Measurements from ENCODE around the gene SLC5A1.

The SLC5A1 gene

GRCh38 chr22:32067613-32068012 lies 24.6 kb downstream of the SLC5A1 start:
- H3K4me3 ChIP-seq (ENCODE audit: low read depth, low read length), result no peak overlapping the region
- DNase-seq (ENCODE audit: low read depth, low spot score), result no peak
- POLR2A ChIA-PET, result no interaction called here
- TF ChIP-seq, protein P1, sequence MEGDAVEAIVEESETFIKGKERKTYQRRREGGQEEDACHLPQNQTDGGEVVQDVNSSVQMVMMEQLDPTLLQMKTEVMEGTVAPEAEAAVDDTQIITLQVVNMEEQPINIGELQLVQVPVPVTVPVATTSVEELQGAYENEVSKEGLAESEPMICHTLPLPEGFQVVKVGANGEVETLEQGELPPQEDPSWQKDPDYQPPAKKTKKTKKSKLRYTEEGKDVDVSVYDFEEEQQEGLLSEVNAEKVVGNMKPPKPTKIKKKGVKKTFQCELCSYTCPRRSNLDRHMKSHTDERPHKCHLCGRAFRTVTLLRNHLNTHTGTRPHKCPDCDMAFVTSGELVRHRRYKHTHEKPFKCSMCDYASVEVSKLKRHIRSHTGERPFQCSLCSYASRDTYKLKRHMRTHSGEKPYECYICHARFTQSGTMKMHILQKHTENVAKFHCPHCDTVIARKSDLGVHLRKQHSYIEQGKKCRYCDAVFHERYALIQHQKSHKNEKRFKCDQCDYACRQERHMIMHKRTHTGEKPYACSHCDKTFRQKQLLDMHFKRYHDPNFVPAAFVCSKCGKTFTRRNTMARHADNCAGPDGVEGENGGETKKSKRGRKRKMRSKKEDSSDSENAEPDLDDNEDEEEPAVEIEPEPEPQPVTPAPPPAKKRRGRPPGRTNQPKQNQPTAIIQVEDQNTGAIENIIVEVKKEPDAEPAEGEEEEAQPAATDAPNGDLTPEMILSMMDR (IDR thresholded peaks at IDR 0.05; ENCODE audit: insufficient read depth, low read length, missing control alignments), result no peak
- CTCF ChIA-PET, result no interaction called here

DNA sequence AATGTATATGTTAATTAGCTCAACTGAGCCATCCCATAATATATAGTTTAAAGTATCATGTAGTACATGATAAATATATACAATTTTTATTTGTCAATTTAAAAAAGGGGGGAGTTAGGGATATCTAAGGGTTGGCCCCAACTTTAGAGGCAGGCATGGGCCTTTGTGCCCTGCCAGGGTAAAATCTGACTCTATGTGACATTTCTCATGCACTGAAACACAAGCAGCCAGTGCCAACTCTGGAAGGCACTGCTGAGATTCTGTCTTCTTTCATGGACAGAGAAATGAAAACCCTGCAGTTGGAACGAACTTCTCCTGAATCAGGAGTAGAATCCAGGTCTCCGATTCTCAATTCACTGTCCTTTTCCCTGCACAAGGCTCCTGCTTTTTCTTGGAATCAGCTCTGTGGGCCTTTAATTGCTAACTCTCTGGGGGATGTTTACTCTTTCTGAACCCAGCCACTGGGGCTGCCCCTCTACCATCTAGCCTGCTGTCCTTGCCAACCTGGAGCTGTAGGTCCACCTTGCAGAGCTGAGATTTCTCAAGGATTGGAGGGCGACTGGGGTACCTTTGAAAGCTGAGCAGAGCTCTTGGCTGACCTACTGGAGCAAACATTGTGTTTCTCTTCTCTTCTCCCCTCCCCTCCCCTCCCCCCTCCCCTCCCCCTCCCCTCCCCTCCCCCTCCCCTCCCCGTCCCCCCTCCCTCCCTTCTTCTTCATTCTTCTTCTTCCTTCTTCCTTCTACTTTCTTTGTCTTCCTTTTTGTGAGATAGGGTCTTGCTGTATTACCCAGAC lies 26.7 kb downstream of the SLC5A1 start:
- POLR2A ChIA-PET, result no interaction called here
- TF ChIP-seq, protein P1 (IDR thresholded peaks at IDR 0.05; ENCODE audit: insufficient read depth, low read length, missing control alignments), result no peak
- no peak for DNase-seq (ENCODE audit: low read depth, low spot score)
- CTCF ChIA-PET, result no interaction called here
- no peak overlapping the region for H3K4me3 ChIP-seq (ENCODE audit: low read depth, low read length)

DNA sequence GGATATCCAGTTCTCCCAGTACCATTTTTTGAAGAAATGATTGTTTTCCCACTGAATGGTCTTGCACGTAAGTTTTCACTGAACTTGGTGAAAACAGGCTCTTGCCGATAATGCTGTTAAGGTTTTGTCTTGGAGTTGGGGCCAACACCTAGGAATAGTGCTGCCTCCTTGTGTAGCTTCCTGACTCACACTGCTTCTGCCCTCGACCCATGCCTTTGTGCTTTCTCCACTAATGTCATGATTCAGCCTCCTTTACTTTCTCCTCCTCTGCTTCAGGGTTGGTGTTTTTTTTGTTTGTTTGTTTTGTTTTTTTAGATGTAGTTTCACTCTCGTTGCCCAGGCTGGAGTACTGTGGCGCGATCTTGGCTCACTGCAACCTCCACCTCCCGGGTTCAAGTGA lies 30.2 kb downstream of the SLC5A1 start:
- ChIA-PET POLR2A (no interaction called here), CTCF (no interaction called here)
- DNase-seq (ENCODE audit: low read depth, low spot score), result no peak
- TF ChIP-seq, protein P1 (IDR thresholded peaks at IDR 0.05; ENCODE audit: insufficient read depth, low read length, missing control alignments), result no peak
- no peak overlapping the region for H3K4me3 ChIP-seq (ENCODE audit: low read depth, low read length)

- no peak for DNase-seq (ENCODE audit: low read depth, low spot score)
- H3K4me3 ChIP-seq (ENCODE audit: low read depth, low read length), result no peak overlapping the region
- TF ChIP-seq, protein P1 (IDR thresholded peaks at IDR 0.05; ENCODE audit: insufficient read depth, low read length, missing control alignments), result no peak
- POLR2A ChIA-PET, result no interaction called here
- CTCF ChIA-PET, result no interaction called here
These were observed 30.8 kb downstream of the SLC5A1 start for GRCh38 chr22:32073823-32074380.

DNA sequence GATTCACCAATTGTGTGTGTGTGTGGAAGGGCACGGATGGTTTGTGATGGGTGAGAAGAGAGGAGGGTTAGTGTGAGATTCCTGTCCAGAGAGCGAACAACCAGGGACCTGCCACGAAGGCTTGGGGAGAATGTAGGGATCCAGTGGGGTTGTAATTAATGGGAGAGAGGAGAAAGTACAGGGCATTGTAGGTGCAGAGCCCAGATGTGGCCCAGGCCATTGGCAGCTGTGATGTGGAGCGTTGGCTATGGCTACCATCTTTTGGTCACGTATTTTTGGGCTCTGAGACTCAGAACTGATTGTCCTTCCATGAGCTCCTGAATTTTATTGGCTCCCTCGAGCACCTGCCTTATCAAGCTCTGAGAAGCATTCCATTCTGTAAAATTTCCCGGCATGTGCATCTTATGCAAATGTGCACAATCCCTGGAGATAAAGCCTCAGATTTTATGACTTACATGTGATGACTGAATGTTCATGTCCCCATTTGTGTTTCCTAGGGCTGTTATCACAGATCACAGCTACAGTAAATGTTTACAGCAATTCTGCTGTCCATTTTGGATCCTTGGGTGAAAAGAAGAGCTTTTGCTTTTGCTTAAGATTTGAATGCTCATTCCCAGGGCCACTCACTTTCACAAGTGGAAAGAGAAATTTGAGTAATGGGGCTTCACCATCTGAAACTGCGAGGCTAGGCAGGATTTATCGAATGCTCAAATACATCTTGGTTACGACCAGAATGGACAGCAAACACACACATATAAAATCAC lies 33.1 kb downstream of the SLC5A1 start:
- no peak for DNase-seq (ENCODE audit: low read depth, low spot score)
- H3K4me3 ChIP-seq (ENCODE audit: low read depth, low read length), result no peak overlapping the region
- TF ChIP-seq, protein P1 (IDR thresholded peaks at IDR 0.05; ENCODE audit: insufficient read depth, low read length, missing control alignments), result no peak
- POLR2A ChIA-PET, result no interaction called here
- CTCF ChIA-PET, result interaction anchor here (0.7 to 1.9 kb wide), 3 partner anchors 18 to 190 kb away, joined by 3 to 7 read pairs (median 3); no protein-coding TSS in a partner anchor

DNA sequence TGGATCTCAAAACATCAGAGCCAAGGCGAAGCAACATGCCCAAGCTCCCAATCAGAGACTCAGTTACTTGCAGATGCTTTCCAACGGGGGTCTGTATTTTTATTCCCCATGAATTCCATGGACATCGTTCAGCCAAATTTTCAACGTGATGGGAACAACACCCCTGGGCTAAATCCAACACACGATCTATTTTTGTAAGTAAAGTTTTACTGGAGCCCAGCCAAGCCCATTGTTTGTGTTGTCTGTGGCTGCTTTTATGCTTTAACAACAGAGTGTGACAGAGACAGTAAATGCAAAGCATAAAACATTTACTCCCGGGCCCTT lies 33.7 kb downstream of the SLC5A1 start:
- TF ChIP-seq, protein P1 (IDR thresholded peaks at IDR 0.05; ENCODE audit: insufficient read depth, low read length, missing control alignments), result no peak
- ChIA-PET CTCF (interaction anchor here (0.7 kb wide), 2 partner anchors 19 to 190 kb away, joined by 3 read pairs; no protein-coding TSS in a partner anchor), POLR2A (no interaction called here)
- no peak for DNase-seq (ENCODE audit: low read depth, low spot score)
- no peak overlapping the region for H3K4me3 ChIP-seq (ENCODE audit: low read depth, low read length)
